Measurements from ENCODE around the gene GPS2.
"Not testable (repeated sequence)": the region's sequence is repeated elsewhere in the genome, so short reads cannot be mapped to it uniquely, and the experiment has no call there.

Gene GPS2

GRCh38 chr17:7314719-7315569 lies at the start of gene GPS2:
TSS of gene GPS2 (minus strand) at chr17:7315360. CDS start at chr17:7315052, 308 bp downstream.
- DNase-seq: peak; percentile 71

- DNase-seq: no peak
Measured at GRCh38 chr17:7363311-7363710, 48.2 kb upstream of the GPS2 start.

GRCh38 chr17:7361906-7362305 lies 46.7 kb upstream of the GPS2 start:
- no peak for DNase-seq

- DNase-seq: no peak
Measured at GRCh38 chr17:7357381-7357780, 42.2 kb upstream of the GPS2 start.

GRCh38 chr17:7356756-7357155 lies 41.6 kb upstream of the GPS2 start:
- no peak for DNase-seq

- DNase-seq: peak; percentile 40
Measured at GRCh38 chr17:7356072-7356549, 41.0 kb upstream of the GPS2 start.

GRCh38 chr17:7355573-7355972 lies 40.4 kb upstream of the GPS2 start:
- no peak for DNase-seq

- no peak for DNase-seq
Measured at GRCh38 chr17:7355053-7355452, 39.9 kb upstream of the GPS2 start, which contains the start of gene TMEM95. TSS of gene TMEM95 (plus strand) at chr17:7355156. CDS start at chr17:7355205, 49 bp downstream.

GRCh38 chr17:7354262-7354843 lies 39.2 kb upstream of the GPS2 start:
- DNase-seq: no peak

GRCh38 chr17:7352910-7353635 lies 37.9 kb upstream of the GPS2 start:
- DNase-seq: no peak

GRCh38 chr17:7352503-7352889 lies 37.3 kb upstream of the GPS2 start:
- DNase-seq: no peak

GRCh38 chr17:7351665-7352502 lies 36.7 kb upstream of the GPS2 start, which contains the start of gene KCTD11:
TSS of gene KCTD11 (plus strand) at chr17:7352162.
- peak; percentile 5 for DNase-seq

GRCh38 chr17:7348478-7349242 lies 33.5 kb upstream of the GPS2 start:
- DNase-seq: no peak

- no peak for DNase-seq
Measured at GRCh38 chr17:7347630-7348477, 32.7 kb upstream of the GPS2 start.

GRCh38 chr17:7346761-7347614 lies 31.8 kb upstream of the GPS2 start:
- no peak for DNase-seq

GRCh38 chr17:7343250-7343649 lies 28.1 kb upstream of the GPS2 start:
- DNase-seq: no peak

GRCh38 chr17:7341842-7342241 lies 26.7 kb upstream of the GPS2 start:
- DNase-seq: no peak

- no peak for DNase-seq
Measured at GRCh38 chr17:7340179-7340578, 25.0 kb upstream of the GPS2 start.

- DNase-seq: not testable (repeated sequence)
Measured at GRCh38 chr17:7337600-7337999, 22.4 kb upstream of the GPS2 start.

Measured in NCI-H1092 treated with DMSO at 0.1 percent for 48 hours (cell line).